GM23338 (cell line): Measurements from ENCODE around the gene NCKIPSD. TPM values are rescaled to one million over a fixed set of nuclear protein-coding genes. Genes with fewer than 3 reads are reported as not detected.

ENCODE experiments used
- ATAC-seq: fragments of 200-7000 bp; cut with Tn5 transposase; 3 replicates; pipeline ENCODE4 v1.9.1; 2020
- DNase-seq: peaks from one replicate; pipeline ENCODE4 v3.0.0-alpha.2; 2015; ENCODE audit warnings: low spot score
- H2AFZ ChIP-seq: fragments of 200-600 bp; sonication (generic); 2 replicates; pipeline ENCODE4 v1.8.0; 2016; ENCODE audit warnings: antibody characterized with exemption, mild to moderate bottlenecking, moderate library complexity
- H3F3A ChIP-seq: fragments of 200-600 bp; sonication (generic); replicated peaks from 2 replicates; pipeline ENCODE4 v1.8.0; 2017; ENCODE audit warnings: antibody characterized with exemption, mixed run types, low read depth
- H3K27ac ChIP-seq: fragments of 200-600 bp; sonication (generic); 2 replicates; pipeline ENCODE4 v1.6.1; 2016; ENCODE audit warnings: low read depth
- H3K27me3 ChIP-seq: fragments of 200-600 bp; sonication (generic); 2 replicates; pipeline ENCODE4 v1.8.0; 2016; ENCODE audit warnings: mild to moderate bottlenecking, mixed run types, moderate library complexity; ENCODE audit not compliant: insufficient read depth
- H3K36me3 ChIP-seq: fragments of 200-600 bp; sonication (generic); 2 replicates; pipeline ENCODE4 v1.8.0; 2016; ENCODE audit warnings: mild to moderate bottlenecking; ENCODE audit not compliant: insufficient read depth
- H3K4me1 ChIP-seq: fragments of 200-600 bp; sonication (generic); 2 replicates; pipeline ENCODE4 v1.8.0; 2016; ENCODE audit warnings: mild to moderate bottlenecking, moderate library complexity; ENCODE audit not compliant: insufficient read depth
- H3K4me2 ChIP-seq: fragments of 200-600 bp; sonication (generic); 2 replicates; pipeline ENCODE4 v1.7.1; 2017; ENCODE audit warnings: mixed run types
- H3K4me3 ChIP-seq: fragments of 200-600 bp; sonication (generic); 2 replicates; pipeline ENCODE4 v1.6.1; 2016; ENCODE audit warnings: mixed run types
- H3K79me2 ChIP-seq: fragments of 200-600 bp; sonication (generic); replicated peaks from 2 replicates; pipeline ENCODE4 v1.8.0; 2017; ENCODE audit warnings: mild to moderate bottlenecking; ENCODE audit not compliant: insufficient read depth
- H3K9me2 ChIP-seq: fragments of 200-600 bp; sonication (generic); 2 replicates; pipeline ENCODE4 v1.8.0; 2017; ENCODE audit not compliant: insufficient read depth
- H4K20me1 ChIP-seq: fragments of 200-600 bp; sonication (generic); replicated peaks from 2 replicates; pipeline ENCODE4 v1.8.0; 2017; ENCODE audit warnings: mild to moderate bottlenecking; ENCODE audit not compliant: insufficient read depth
- H3K27ac Mint-ChIP-seq: 2 replicates; pipeline ENCODE4 v1.8.0; 2020; ENCODE audit warnings: inconsistent platforms, mild to moderate bottlenecking, moderate library complexity, mixed read lengths
- H3K27me3 Mint-ChIP-seq: 3 replicates; pipeline ENCODE4 v1.8.0; 2022; ENCODE audit warnings: low read depth, mild to moderate bottlenecking, moderate library complexity, mixed read lengths, inconsistent platforms; ENCODE audit not compliant: insufficient read depth, poor library complexity
- H3K36me3 Mint-ChIP-seq: 3 replicates; pipeline ENCODE4 v1.8.0; 2021; ENCODE audit warnings: low read depth, mild to moderate bottlenecking, inconsistent platforms, moderate library complexity, mixed read lengths
- H3K4me1 Mint-ChIP-seq: 3 replicates; pipeline ENCODE4 v1.8.0; 2020; ENCODE audit warnings: mild to moderate bottlenecking, inconsistent platforms, mixed read lengths
- H3K4me3 Mint-ChIP-seq: 3 replicates; pipeline ENCODE4 v1.8.0; 2021; ENCODE audit warnings: moderate library complexity, mild to moderate bottlenecking, inconsistent platforms, mixed read lengths
- H3K9me3 Mint-ChIP-seq: 3 replicates; pipeline ENCODE4 v1.8.0; 2020; ENCODE audit warnings: moderate library complexity, mild to moderate bottlenecking, inconsistent platforms, mixed read lengths
- CREB1 ChIP-seq: fragments of 250-450 bp; sonication (Bioruptor Pico); IDR thresholded peaks from 2 replicates; pipeline ENCODE4 v1.5.0; 2020; ENCODE audit warnings: low read depth, mild to moderate bottlenecking, moderate library complexity
- EZH2 ChIP-seq: fragments of 200-600 bp; sonication (generic); IDR thresholded peaks from one replicate; pipeline ENCODE4 v1.8.0; 2017; ENCODE audit warnings: antibody characterized with exemption, mild to moderate bottlenecking, low read depth; ENCODE audit not compliant: unreplicated experiment
- EZH2phosphoT487 ChIP-seq: fragments of 200-600 bp; sonication (generic); IDR thresholded peaks from one replicate; pipeline ENCODE4 v1.8.1; 2018; ENCODE audit warnings: antibody characterized with exemption; ENCODE audit not compliant: unreplicated experiment
- NANOG ChIP-seq: IDR thresholded peaks from 2 replicates; pipeline ENCODE4 v1.6.1; 2016; ENCODE audit warnings: antibody characterized with exemption, borderline replicate concordance
- POLR2AphosphoS5 ChIP-seq: IDR thresholded peaks from 2 replicates; pipeline ENCODE4 v1.6.1; 2016; ENCODE audit warnings: antibody characterized with exemption, low read depth
- ZNF114 ChIP-seq: fragments of 250-450 bp; sonication (Bioruptor Pico); IDR thresholded peaks from 2 replicates; pipeline ENCODE4 v1.5.0; 2020; ENCODE audit warnings: mild to moderate bottlenecking, moderate library complexity
- polyA plus RNA-seq: library from polyadenylated mRNA; unstranded; fragments of >200 nt; fragmentation: Nextera tagmentation; extraction: Ambion mirVana; gene quantifications from 2 replicates; pipeline ENCODE4 v1.2.1, GENCODE V29; 2016
- total RNA-seq: library from RNA; depleted of rRNA; stranded (reverse); fragments of >200 nt; shearing (Covaris generic); gene quantifications from 2 replicates; pipeline ENCODE4 v1.2.3, GENCODE V29; 2014
- TF ChIP-seq, protein P1 (sequence below), 2 experiments: fragments of 200-600 bp in 1 of 2; sonication (generic) in 1 of 2; conservative IDR thresholded peaks; 2 replicates each; pipeline versions ENCODE4 v1.5.1 to v1.6.1; 2016 to 2017; ENCODE audit warnings: antibody characterized with exemption in 2 of 2, low read depth in 2 of 2, mild to moderate bottlenecking in 2 of 2, moderate library complexity in 1 of 2
- TF ChIP-seq, protein P2 (sequence below): fragments of 250-450 bp; sonication (Bioruptor Pico); IDR thresholded peaks from 2 replicates; pipeline ENCODE4 v1.5.0; 2020; ENCODE audit warnings: mild to moderate bottlenecking, moderate library complexity
- TF ChIP-seq, protein P3 (sequence below): IDR thresholded peaks from one replicate; pipeline ENCODE4 v1.6.1; 2018; ENCODE audit warnings: antibody characterized with exemption; ENCODE audit not compliant: unreplicated experiment

NCKIPSD gene
- total and polyA plus RNA-seq, 2 experiments from 2014 or later, result 15.1 to 45.1 TPM

DNA sequence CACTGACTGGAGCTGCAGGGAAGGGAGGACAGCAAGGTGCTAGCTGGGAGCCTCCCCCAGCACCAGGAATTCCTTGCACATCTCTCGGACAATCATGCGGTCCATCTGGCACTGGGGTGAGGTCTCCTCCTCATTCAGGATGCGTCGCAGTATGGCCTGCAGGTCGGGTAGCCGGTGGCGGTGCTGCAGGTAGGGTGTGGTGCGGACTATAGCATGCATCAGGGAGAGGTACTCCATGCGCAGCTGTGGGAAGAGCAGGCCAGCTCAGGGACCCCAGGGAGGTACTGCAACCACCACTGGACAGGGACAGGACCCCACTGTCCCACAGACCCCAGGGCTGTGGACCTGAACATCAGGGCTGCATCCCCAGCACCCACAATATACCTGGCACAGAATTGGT, 11.2 kb downstream of the NCKIPSD start:
- Histone ChIP-seq H4K20me1 (peaks cover under 1% of the 10 kb centered on the region; the same call in 1 of the 2 replicates), H3K4me2 (no peak overlapping the region), H3K27me3 (no peaks in the 10 kb centered on the region), H3K4me1 (no peaks in the 10 kb centered on the region), H3K79me2 (no peaks in the 10 kb centered on the region), H3K36me3 (no peaks in the 10 kb centered on the region), H3K9me2 (no peaks in the 10 kb centered on the region), H3K4me3 (no peak overlapping the region), H2AFZ (no peak overlapping the region), H3K27ac (no peak overlapping the region), H3F3A (no peaks in the 10 kb centered on the region)
- no peak overlapping the region for H3K27ac Mint-ChIP-seq
- H3K4me1 Mint-ChIP-seq, result no peaks in the 10 kb centered on the region
- peaks cover 11% of the 10 kb centered on the region for H3K27me3 Mint-ChIP-seq
- H3K4me3 Mint-ChIP-seq, result no peak overlapping the region
- H3K36me3 Mint-ChIP-seq, result peaks cover 57% of the 10 kb centered on the region
- no peak for DNase-seq
- no peak for ATAC-seq
- H3K9me3 Mint-ChIP-seq, result no peaks in the 10 kb centered on the region
- TF ChIP-seq EZH2, result no peak

DNA sequence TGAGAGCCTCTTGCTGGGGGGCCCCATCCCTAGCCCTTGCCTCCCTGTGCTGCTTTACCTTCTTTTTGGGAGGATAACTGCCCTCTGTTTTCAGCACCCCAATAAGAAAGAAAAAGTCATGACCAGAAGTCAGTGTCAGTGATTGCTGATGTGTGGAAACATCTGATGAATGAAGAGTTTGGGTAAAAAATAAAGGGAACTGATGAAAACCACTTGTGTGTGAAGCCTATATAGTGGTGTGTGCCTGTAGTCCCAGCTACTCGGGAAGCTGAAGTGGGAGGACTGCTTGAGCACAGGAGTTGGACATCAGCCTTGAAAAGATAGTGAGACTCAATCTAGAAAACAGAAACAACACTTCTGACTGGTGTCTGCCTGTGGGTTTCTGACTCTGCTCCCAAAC, 13.2 kb downstream of the NCKIPSD start:
- Histone ChIP-seq H3K79me2 (no peaks in the 10 kb centered on the region), H4K20me1 (no peaks in the 10 kb centered on the region; the same call in 1 of the 2 replicates), H3K4me2 (no peak overlapping the region), H3K4me1 (no peaks in the 10 kb centered on the region), H3K9me2 (no peaks in the 10 kb centered on the region), H2AFZ (no peak overlapping the region), H3K27me3 (no peaks in the 10 kb centered on the region), H3K36me3 (no peaks in the 10 kb centered on the region), H3F3A (0 out of 2 replicates have a peak, but pooled peaks cover 3% of the 10 kb centered on the region), H3K4me3 (no peak overlapping the region), H3K27ac (no peak overlapping the region)
- TF ChIP-seq, protein P1, sequence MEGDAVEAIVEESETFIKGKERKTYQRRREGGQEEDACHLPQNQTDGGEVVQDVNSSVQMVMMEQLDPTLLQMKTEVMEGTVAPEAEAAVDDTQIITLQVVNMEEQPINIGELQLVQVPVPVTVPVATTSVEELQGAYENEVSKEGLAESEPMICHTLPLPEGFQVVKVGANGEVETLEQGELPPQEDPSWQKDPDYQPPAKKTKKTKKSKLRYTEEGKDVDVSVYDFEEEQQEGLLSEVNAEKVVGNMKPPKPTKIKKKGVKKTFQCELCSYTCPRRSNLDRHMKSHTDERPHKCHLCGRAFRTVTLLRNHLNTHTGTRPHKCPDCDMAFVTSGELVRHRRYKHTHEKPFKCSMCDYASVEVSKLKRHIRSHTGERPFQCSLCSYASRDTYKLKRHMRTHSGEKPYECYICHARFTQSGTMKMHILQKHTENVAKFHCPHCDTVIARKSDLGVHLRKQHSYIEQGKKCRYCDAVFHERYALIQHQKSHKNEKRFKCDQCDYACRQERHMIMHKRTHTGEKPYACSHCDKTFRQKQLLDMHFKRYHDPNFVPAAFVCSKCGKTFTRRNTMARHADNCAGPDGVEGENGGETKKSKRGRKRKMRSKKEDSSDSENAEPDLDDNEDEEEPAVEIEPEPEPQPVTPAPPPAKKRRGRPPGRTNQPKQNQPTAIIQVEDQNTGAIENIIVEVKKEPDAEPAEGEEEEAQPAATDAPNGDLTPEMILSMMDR (conservative IDR thresholded peaks at IDR 0.05; ENCODE audit: low read depth in 2 of 2), result no peak
- TF ChIP-seq, protein P2, sequence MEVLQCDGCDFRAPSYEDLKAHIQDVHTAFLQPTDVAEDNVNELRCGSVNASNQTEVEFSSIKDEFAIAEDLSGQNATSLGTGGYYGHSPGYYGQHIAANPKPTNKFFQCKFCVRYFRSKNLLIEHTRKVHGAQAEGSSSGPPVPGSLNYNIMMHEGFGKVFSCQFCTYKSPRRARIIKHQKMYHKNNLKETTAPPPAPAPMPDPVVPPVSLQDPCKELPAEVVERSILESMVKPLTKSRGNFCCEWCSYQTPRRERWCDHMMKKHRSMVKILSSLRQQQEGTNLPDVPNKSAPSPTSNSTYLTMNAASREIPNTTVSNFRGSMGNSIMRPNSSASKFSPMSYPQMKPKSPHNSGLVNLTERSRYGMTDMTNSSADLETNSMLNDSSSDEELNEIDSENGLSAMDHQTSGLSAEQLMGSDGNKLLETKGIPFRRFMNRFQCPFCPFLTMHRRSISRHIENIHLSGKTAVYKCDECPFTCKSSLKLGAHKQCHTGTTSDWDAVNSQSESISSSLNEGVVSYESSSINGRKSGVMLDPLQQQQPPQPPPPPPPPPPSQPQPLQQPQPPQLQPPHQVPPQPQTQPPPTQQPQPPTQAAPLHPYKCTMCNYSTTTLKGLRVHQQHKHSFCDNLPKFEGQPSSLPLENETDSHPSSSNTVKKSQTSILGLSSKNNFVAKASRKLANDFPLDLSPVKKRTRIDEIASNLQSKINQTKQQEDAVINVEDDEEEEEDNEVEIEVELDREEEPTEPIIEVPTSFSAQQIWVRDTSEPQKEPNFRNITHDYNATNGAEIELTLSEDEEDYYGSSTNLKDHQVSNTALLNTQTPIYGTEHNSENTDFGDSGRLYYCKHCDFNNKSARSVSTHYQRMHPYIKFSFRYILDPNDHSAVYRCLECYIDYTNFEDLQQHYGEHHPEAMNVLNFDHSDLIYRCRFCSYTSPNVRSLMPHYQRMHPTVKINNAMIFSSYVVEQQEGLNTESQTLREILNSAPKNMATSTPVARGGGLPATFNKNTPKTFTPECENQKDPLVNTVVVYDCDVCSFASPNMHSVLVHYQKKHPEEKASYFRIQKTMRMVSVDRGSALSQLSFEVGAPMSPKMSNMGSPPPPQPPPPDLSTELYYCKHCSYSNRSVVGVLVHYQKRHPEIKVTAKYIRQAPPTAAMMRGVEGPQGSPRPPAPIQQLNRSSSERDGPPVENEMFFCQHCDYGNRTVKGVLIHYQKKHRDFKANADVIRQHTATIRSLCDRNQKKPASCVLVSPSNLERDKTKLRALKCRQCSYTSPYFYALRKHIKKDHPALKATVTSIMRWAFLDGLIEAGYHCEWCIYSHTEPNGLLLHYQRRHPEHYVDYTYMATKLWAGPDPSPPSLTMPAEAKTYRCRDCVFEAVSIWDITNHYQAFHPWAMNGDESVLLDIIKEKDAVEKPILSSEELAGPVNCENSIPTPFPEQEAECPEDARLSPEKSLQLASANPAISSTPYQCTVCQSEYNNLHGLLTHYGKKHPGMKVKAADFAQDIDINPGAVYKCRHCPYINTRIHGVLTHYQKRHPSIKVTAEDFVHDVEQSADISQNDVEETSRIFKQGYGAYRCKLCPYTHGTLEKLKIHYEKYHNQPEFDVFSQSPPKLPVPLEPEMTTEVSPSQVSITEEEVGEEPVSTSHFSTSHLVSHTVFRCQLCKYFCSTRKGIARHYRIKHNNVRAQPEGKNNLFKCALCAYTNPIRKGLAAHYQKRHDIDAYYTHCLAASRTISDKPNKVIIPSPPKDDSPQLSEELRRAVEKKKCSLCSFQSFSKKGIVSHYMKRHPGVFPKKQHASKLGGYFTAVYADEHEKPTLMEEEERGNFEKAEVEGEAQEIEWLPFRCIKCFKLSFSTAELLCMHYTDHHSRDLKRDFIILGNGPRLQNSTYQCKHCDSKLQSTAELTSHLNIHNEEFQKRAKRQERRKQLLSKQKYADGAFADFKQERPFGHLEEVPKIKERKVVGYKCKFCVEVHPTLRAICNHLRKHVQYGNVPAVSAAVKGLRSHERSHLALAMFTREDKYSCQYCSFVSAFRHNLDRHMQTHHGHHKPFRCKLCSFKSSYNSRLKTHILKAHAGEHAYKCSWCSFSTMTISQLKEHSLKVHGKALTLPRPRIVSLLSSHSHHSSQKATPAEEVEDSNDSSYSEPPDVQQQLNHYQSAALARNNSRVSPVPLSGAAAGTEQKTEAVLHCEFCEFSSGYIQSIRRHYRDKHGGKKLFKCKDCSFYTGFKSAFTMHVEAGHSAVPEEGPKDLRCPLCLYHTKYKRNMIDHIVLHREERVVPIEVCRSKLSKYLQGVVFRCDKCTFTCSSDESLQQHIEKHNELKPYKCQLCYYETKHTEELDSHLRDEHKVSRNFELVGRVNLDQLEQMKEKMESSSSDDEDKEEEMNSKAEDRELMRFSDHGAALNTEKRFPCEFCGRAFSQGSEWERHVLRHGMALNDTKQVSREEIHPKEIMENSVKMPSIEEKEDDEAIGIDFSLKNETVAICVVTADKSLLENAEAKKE, result no peak
- TF ChIP-seq CREB1 (CRISPR knock-in tag) (no peak), NANOG (no peak), EZH2phosphoT487 (no peak), ZNF114 (CRISPR knock-in tag) (no peak), POLR2AphosphoS5 (no peak)
- TF ChIP-seq, protein P3, sequence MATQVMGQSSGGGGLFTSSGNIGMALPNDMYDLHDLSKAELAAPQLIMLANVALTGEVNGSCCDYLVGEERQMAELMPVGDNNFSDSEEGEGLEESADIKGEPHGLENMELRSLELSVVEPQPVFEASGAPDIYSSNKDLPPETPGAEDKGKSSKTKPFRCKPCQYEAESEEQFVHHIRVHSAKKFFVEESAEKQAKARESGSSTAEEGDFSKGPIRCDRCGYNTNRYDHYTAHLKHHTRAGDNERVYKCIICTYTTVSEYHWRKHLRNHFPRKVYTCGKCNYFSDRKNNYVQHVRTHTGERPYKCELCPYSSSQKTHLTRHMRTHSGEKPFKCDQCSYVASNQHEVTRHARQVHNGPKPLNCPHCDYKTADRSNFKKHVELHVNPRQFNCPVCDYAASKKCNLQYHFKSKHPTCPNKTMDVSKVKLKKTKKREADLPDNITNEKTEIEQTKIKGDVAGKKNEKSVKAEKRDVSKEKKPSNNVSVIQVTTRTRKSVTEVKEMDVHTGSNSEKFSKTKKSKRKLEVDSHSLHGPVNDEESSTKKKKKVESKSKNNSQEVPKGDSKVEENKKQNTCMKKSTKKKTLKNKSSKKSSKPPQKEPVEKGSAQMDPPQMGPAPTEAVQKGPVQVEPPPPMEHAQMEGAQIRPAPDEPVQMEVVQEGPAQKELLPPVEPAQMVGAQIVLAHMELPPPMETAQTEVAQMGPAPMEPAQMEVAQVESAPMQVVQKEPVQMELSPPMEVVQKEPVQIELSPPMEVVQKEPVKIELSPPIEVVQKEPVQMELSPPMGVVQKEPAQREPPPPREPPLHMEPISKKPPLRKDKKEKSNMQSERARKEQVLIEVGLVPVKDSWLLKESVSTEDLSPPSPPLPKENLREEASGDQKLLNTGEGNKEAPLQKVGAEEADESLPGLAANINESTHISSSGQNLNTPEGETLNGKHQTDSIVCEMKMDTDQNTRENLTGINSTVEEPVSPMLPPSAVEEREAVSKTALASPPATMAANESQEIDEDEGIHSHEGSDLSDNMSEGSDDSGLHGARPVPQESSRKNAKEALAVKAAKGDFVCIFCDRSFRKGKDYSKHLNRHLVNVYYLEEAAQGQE, result no peak
- DNase-seq, result no peak
- no peaks in the 10 kb centered on the region; the same call in 2 of the 3 replicates for H3K9me3 Mint-ChIP-seq
- no peak overlapping the region for H3K4me3 Mint-ChIP-seq
- peaks cover 8% of the 10 kb centered on the region for H3K27me3 Mint-ChIP-seq
- peaks cover 50% of the 10 kb centered on the region for H3K36me3 Mint-ChIP-seq
- ATAC-seq, result no peak
- no peak overlapping the region for H3K27ac Mint-ChIP-seq
- no peaks in the 10 kb centered on the region for H3K4me1 Mint-ChIP-seq
